Measurements from ENCODE around the gene SUN5. TPM values are rescaled to one million over a fixed set of nuclear protein-coding genes. Genes with fewer than 3 reads are reported as not detected.

SUN5 gene
- total and polyA plus RNA-seq, 2 donors (not counting 3 experiments of a cell fraction or from before 2014, with no cell fraction given): not detected

GRCh38 chr20:32989507-32990283 is 14.5 kb downstream of the SUN5 start:
- Histone ChIP-seq H3K9ac (replicated peaks; ENCODE audit: extremely low read depth, insufficient read depth, low read length) (no peak overlapping the region), H2AFZ (ENCODE audit: low read depth, low read length) (no peak overlapping the region), H3K27me3 (ENCODE audit: control insufficient read depth in 2 of 2, insufficient read depth in 2 of 2, low read length in 2 of 2) (peaks cover 2 to 4% of the 10 kb centered on the region in 2 experiments), H3K4me2 (ENCODE audit: insufficient read depth, low read length) (no peak overlapping the region), H3K9me3 (replicated peaks; ENCODE audit: control insufficient read depth, insufficient read depth, low read length) (no peaks in the 10 kb centered on the region), H3K36me3 (ENCODE audit: control insufficient read depth in 2 of 2, extremely low read depth in 1 of 2, insufficient read depth in 2 of 2, low read length in 2 of 2) (no peaks in the 10 kb centered on the region), H3K4me1 (ENCODE audit: control insufficient read depth, extremely low read depth, insufficient read depth, low read length) (no peaks in the 10 kb centered on the region), H3K27ac (ENCODE audit: insufficient read depth, low read depth, low read length) (no peak overlapping the region), H3K79me2 (ENCODE audit: control insufficient read depth, insufficient read depth, low read length) (no peaks in the 10 kb centered on the region), H3K4me3 (replicated peaks in 1 of 3; ENCODE audit: insufficient read depth in 1 of 3, low read depth in 1 of 3, low read length in 3 of 3) (no peak overlapping the region), H4K20me1 (replicated peaks; ENCODE audit: control insufficient read depth, extremely low read depth, insufficient read depth, low read length) (no peaks in the 10 kb centered on the region), H3K9me1 (replicated peaks; ENCODE audit: control insufficient read depth, extremely low read depth, insufficient read depth, low read length) (no peaks in the 10 kb centered on the region)
- BruUV-seq (replicated peaks): no TSS peak
- FAIRE-seq (no peak), DNase-seq (ENCODE audit: low read depth, low spot score) (no peak)
- POLR2A ChIA-PET: no interaction called here
- TF ChIP-seq JUN (IDR thresholded peaks at IDR 0.05; ENCODE audit: borderline replicate concordance, insufficient read depth, insufficient read length, low read depth) (no peak), POLR2AphosphoS5 (IDR thresholded peaks at IDR 0.05; ENCODE audit: insufficient read depth, low read depth, low read length) (no peak), FOS (IDR thresholded peaks at IDR 0.05; ENCODE audit: borderline replicate concordance, insufficient read depth, low read length) (no peak), MYC (IDR thresholded peaks at IDR 0.05; ENCODE audit: low read depth, low read length) (no peak), CTCF (IDR thresholded peaks at IDR 0.05; ENCODE audit: extremely low read depth in 1 of 2, insufficient read depth in 1 of 2, low read depth in 1 of 2, low read length in 2 of 2) (no peak), POLR2A (IDR thresholded peaks at IDR 0.05; ENCODE audit: low read depth, low read length) (no peak), GATA2 (IDR thresholded peaks at IDR 0.05; ENCODE audit: insufficient read depth, insufficient read length, low read depth, low read length) (no peak)
- TF ChIP-seq, protein P1, sequence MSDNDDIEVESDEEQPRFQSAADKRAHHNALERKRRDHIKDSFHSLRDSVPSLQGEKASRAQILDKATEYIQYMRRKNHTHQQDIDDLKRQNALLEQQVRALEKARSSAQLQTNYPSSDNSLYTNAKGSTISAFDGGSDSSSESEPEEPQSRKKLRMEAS (IDR thresholded peaks at IDR 0.05; ENCODE audit: insufficient read depth, insufficient read length): no peak
- intact Hi-C loops (cut with micrococcal nuclease): no loop called here
- dilution Hi-C loops (cut with MboI; ENCODE audit: extremely low pct_ligation_motif_present, low sequenced_read_pairs): no loop called here
- CTCF ChIA-PET: no interaction called here
